Neural crest cell (in vitro differentiated cells): ENCODE measurements around the gene HLA-DOA. TPM values are rescaled to one million over a fixed set of nuclear protein-coding genes. Genes with fewer than 3 reads are reported as not detected.

Source experiments
- DNase-seq: peaks from one replicate; pipeline ENCODE4 v3.0.0; 2021; ENCODE audit warnings: low read depth, mixed read lengths, low spot score
- H3K27ac Mint-ChIP-seq: one replicate; pipeline ENCODE4 v1.8.0; 2021; ENCODE audit warnings: mild to moderate bottlenecking, mixed read lengths; ENCODE audit not compliant: unreplicated experiment
- H3K27me3 Mint-ChIP-seq: 2 replicates; pipeline ENCODE4 v1.8.0; 2021; ENCODE audit warnings: low read depth, mild to moderate bottlenecking, mixed read lengths
- H3K36me3 Mint-ChIP-seq: 2 replicates; pipeline ENCODE4 v1.8.0; 2021; ENCODE audit warnings: low read depth, mild to moderate bottlenecking, mixed read lengths
- H3K4me1 Mint-ChIP-seq: 2 replicates; pipeline ENCODE4 v1.8.0; 2021; ENCODE audit warnings: mixed read lengths
- H3K4me3 Mint-ChIP-seq: one replicate; pipeline ENCODE4 v1.8.0; 2021; ENCODE audit warnings: mild to moderate bottlenecking, mixed read lengths
- H3K9me3 Mint-ChIP-seq: 2 replicates; pipeline ENCODE4 v1.8.0; 2021; ENCODE audit warnings: mixed read lengths
- CTCF ChIP-seq: fragments of 200-600 bp; sonication (generic); conservative IDR thresholded peaks from 2 replicates; pipeline ENCODE4 v1.5.0; 2021; ENCODE audit warnings: antibody characterized with exemption, mild to moderate bottlenecking
- total RNA-seq: library from RNA; stranded (reverse); gene quantifications from 2 replicates; pipeline ENCODE4 v1.2.1, GENCODE V29; 2021

The HLA-DOA gene
- total RNA-seq, 1 donor from 2014 or later, result 1.7 TPM

- Mint-ChIP-seq H3K36me3 (peaks cover 64% of the 10 kb centered on the region), H3K27me3 (peaks cover 49% of the 10 kb centered on the region), H3K9me3 (no peaks in the 10 kb centered on the region), H3K4me3 (peak overlapping the region; percentile 98), H3K4me1 (peaks cover 51% of the 10 kb centered on the region), H3K27ac (peak overlapping the region; percentile 97)
- no peak for TF ChIP-seq CTCF
- no peak for DNase-seq
Measured at GRCh38 chr6:32973144-32974015, 36.0 kb downstream of the HLA-DOA start.

GRCh38 chr6:32972353-32973143, 36.8 kb downstream of the HLA-DOA start:
- no peaks in the 10 kb centered on the region for H3K9me3 Mint-ChIP-seq
- DNase-seq, result no peak
- H3K27ac Mint-ChIP-seq, result peak overlapping the region; percentile 97
- peak overlapping the region; percentile 98 for H3K4me3 Mint-ChIP-seq
- H3K27me3 Mint-ChIP-seq, result peaks cover 48% of the 10 kb centered on the region
- H3K4me1 Mint-ChIP-seq, result peaks cover 47% of the 10 kb centered on the region
- no peak for TF ChIP-seq CTCF
- peaks cover 58% of the 10 kb centered on the region for H3K36me3 Mint-ChIP-seq

- H3K27me3 Mint-ChIP-seq, result peaks cover 49% of the 10 kb centered on the region
- H3K9me3 Mint-ChIP-seq, result no peaks in the 10 kb centered on the region
- H3K36me3 Mint-ChIP-seq, result peaks cover 51% of the 10 kb centered on the region
- DNase-seq, result peak; percentile 99
- H3K4me1 Mint-ChIP-seq, result peaks cover 48% of the 10 kb centered on the region
- peak overlapping the region; percentile 98 for H3K4me3 Mint-ChIP-seq
- peak overlapping the region; percentile 100 for H3K27ac Mint-ChIP-seq
- no peak for TF ChIP-seq CTCF
Measured at GRCh38 chr6:32971581-32972352, 37.6 kb downstream of the HLA-DOA start.

GRCh38 chr6:32971242-32971580, 38.2 kb downstream of the HLA-DOA start:
- H3K9me3 Mint-ChIP-seq, result no peaks in the 10 kb centered on the region
- peak overlapping the region; percentile 98 for H3K4me3 Mint-ChIP-seq
- no peak for DNase-seq
- no peak for TF ChIP-seq CTCF
- peaks cover 49% of the 10 kb centered on the region for H3K27me3 Mint-ChIP-seq
- peak overlapping the region; percentile 100 for H3K27ac Mint-ChIP-seq
- H3K36me3 Mint-ChIP-seq, result peaks cover 45% of the 10 kb centered on the region
- peaks cover 44% of the 10 kb centered on the region for H3K4me1 Mint-ChIP-seq
